SK-N-DZ (cell line): ENCODE measurements around the gene COL2A1.

Experiments
- DNase-seq: peaks from one replicate; pipeline ENCODE4 v3.0.0-alpha.2; 2015; ENCODE audit warnings: low spot score

Gene COL2A1

DNA sequence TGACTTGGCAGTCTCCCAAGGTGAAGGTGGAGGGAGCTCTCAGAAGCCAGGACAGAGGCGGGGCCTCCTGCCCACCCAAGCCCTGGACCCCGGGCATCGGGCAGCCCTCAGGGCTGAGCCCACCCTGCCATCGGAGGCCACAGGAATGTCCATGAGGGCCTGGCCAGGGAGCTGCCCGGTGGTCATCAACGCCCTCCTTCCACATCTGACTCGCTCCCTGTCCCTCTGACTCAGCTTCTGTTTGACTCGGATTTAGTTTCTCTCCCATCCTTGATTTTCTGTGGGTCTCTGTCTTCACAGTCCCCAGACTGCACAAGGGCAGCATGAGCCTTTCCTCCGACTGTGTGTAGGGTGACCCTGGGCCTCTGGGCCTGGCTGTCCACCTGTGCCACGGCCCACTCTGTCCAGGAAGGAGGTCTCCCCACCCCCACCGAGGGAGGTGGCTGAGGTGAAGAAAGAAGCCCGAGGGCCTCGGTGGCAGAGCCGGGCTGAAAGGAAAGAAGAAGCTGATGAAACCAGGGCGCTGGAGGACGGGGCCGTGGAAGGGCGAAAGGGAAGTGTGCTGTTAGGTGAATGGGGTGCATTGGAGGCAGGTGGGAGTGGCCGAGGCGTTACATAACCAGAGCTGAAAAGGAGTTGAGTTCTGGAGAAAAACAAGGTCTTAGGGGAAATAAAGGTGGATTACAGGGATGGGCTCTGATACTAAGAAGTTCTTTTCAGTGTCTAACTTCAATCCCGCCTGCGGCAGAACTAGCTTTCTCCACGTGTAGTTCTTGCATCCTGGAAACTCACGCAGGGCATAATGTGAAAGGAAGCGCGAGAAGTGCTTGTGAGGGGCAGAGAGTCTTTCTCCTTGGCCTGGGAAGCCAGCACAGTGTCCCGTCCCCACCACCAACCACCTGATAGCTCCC is 57.6 kb downstream of the COL2A1 start:
- DNase-seq, result no peak

- no peak for DNase-seq
Observed at GRCh38 chr12:47945341-47945728, 58.9 kb downstream of the COL2A1 start.

- no peak for DNase-seq
Observed at GRCh38 chr12:47944685-47945340, 59.5 kb downstream of the COL2A1 start.

GRCh38 chr12:47943623-47944340 is 60.5 kb downstream of the COL2A1 start:
- DNase-seq, result no peak

GRCh38 chr12:47942614-47943225 is 61.6 kb downstream of the COL2A1 start:
- no peak for DNase-seq

DNA sequence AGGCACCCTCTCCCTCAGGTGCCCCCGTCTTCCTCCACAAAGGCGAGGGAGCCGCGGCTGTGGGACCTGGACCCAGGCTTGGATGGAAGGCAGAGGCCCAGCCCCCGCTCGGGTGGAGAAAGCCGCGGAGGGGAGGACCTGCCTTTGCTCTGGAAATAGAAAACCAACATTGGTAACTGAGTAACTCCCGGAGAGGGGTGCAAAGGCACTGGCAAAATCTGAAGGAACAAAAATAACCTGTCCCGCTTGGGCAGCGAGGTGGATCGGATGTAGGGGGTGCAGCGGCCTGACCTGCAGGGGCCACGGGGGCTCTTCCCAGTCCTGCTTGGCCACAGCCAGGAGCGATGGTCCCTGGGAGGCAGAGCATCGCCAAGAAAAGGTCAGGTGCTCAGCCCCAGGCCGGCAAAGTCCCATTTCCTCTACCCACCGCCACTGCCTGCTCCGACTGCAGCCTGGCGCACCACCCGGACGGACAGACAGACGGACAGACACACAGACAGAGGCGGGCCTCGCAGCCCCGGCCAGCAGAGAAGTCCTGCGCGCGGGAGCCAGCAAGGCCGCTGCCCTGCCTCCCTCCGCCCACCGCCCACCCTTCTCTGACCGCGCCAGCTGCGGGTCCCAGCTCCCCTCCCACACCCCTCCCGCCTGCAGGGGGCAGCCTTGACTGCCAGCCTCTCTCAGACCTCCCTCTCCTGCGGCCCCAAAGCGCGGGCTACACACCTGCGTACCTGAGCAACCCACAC is 62.2 kb downstream of the COL2A1 start:
- DNase-seq, result peak; percentile 35

DNA sequence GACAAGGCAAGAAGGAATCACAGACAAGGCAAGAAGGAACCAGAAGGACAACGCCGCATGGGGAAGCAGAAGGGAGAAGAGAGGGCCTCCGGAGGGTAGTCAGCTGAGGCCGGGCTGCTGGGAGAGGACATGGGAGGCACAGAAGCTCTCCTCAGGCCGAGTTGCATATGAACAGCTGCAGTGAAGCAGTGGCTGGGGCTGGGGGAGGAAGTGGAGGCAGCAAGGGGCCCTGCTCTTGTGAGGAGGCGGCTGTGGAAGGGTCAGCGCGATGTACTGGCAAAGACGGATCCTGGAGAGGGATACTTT is 62.8 kb downstream of the COL2A1 start:
- no peak for DNase-seq

GRCh38 chr12:47940773-47941474 is 63.4 kb downstream of the COL2A1 start:
- no peak for DNase-seq

DNA sequence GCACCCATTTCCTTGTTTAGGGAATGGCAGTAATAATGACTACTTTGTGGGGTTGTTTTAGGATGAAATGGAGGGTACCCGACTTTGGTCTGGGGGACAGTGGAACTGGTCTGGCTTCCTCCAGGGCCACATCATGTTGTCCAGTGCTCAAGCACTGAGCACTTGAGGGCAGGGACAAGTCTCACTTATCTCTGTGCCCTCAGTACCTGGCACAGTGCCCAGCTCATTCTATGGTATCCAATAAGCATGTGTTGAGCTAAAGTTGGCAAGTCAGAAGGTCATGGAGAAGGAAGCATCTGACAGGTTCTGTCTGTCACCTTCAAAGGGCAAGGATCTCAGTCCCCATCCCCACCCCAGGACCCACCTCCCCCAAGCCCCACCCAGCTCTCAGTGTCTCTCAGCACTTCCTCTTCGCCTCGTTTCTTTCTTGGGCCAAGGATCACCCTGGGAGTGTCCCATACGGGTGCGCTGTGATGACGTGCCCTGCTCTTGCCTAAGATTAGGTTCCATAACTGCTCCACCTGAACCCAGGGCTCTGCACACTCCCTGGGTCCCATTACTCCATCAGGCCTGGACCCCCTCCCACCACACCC is 65.2 kb downstream of the COL2A1 start:
- no peak for DNase-seq

GRCh38 chr12:47938594-47938993 is 65.7 kb downstream of the COL2A1 start:
- no peak for DNase-seq

- DNase-seq, result no peak
Observed at GRCh38 chr12:47938093-47938492, 66.2 kb downstream of the COL2A1 start.

DNA sequence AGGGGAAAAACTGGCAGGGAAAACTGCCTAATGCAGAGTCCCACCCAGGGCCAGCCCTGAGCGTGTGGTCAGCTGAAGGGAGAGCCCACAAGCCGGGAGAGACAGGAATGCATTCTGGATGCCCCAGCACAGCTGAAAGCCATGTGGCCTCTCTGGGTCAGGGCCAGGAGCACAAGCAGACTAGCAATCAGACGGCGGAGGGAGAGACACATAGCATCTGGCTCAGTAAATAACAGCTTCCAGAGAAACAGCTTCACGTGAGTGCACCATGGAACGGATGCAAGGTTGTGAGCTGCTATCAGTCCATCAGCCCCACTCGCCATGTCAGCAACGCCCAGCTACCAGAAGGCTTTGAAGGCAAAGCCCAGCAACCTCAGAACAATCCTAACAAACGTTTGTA is 69.1 kb downstream of the COL2A1 start:
- peak; percentile 50 for DNase-seq

GRCh38 chr12:47931187-47931586 is 73.1 kb downstream of the COL2A1 start:
- DNase-seq, result no peak

DNA sequence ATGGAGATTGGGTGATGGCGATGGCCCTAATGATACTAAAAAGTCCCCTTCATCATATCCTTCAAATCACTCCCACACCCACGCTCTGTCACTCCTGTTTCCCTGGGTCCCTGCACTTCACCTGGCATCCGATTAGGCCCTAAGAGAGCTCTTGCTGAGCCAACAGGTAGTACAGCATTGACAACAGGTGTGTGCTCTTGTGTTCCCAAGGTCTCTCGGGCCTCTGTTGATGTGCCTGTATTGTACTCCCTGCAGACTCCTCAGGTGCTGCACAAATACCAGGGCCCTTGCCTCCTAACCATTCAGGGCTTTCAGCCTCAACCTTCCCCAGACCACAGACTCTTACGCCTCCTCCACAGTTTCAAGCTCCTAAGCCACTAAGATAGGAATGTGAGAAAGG is 73.6 kb downstream of the COL2A1 start:
- DNase-seq, result no peak

DNA sequence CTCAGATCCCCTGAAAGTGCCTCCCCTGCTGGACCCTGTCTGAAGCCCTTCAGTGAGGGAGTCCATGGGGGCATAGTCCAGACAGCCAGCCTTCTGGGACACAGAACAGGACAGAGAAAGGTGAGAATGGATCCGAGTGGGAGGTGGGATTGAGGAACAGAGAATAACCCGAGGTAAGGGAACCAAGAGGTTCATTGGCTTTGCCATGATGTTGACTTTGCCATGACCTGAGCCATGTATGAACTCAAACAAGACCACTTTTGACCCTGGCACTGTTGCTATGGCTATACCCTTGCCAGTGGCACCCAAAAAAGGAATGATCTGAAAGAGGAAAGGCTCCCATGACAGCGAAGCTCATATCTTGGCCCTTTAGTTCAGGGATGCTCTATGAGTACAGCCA is 76.9 kb downstream of the COL2A1 start:
- DNase-seq, result no peak
